GM23338 (cell line): ENCODE data around the gene SAPCD1. TPM values are rescaled to one million over a fixed set of nuclear protein-coding genes. Genes with fewer than 3 reads are reported as not detected.

Experiments used
- ATAC-seq: fragments of 200-7000 bp; cut with Tn5 transposase; 3 replicates; pipeline ENCODE4 v1.9.1; 2020
- DNase-seq: peaks from one replicate; pipeline ENCODE4 v3.0.0-alpha.2; 2015; ENCODE audit warnings: low spot score
- H2AFZ ChIP-seq: fragments of 200-600 bp; sonication (generic); 2 replicates; pipeline ENCODE4 v1.8.0; 2016; ENCODE audit warnings: antibody characterized with exemption, mild to moderate bottlenecking, moderate library complexity
- H3F3A ChIP-seq: fragments of 200-600 bp; sonication (generic); replicated peaks from 2 replicates; pipeline ENCODE4 v1.8.0; 2017; ENCODE audit warnings: antibody characterized with exemption, mixed run types, low read depth
- H3K27ac ChIP-seq: fragments of 200-600 bp; sonication (generic); 2 replicates; pipeline ENCODE4 v1.6.1; 2016; ENCODE audit warnings: low read depth
- H3K27me3 ChIP-seq: fragments of 200-600 bp; sonication (generic); 2 replicates; pipeline ENCODE4 v1.8.0; 2016; ENCODE audit warnings: mild to moderate bottlenecking, mixed run types, moderate library complexity; ENCODE audit not compliant: insufficient read depth
- H3K36me3 ChIP-seq: fragments of 200-600 bp; sonication (generic); 2 replicates; pipeline ENCODE4 v1.8.0; 2016; ENCODE audit warnings: mild to moderate bottlenecking; ENCODE audit not compliant: insufficient read depth
- H3K4me1 ChIP-seq: fragments of 200-600 bp; sonication (generic); 2 replicates; pipeline ENCODE4 v1.8.0; 2016; ENCODE audit warnings: mild to moderate bottlenecking, moderate library complexity; ENCODE audit not compliant: insufficient read depth
- H3K4me2 ChIP-seq: fragments of 200-600 bp; sonication (generic); 2 replicates; pipeline ENCODE4 v1.7.1; 2017; ENCODE audit warnings: mixed run types
- H3K4me3 ChIP-seq: fragments of 200-600 bp; sonication (generic); 2 replicates; pipeline ENCODE4 v1.6.1; 2016; ENCODE audit warnings: mixed run types
- H3K79me2 ChIP-seq: fragments of 200-600 bp; sonication (generic); replicated peaks from 2 replicates; pipeline ENCODE4 v1.8.0; 2017; ENCODE audit warnings: mild to moderate bottlenecking; ENCODE audit not compliant: insufficient read depth
- H3K9me2 ChIP-seq: fragments of 200-600 bp; sonication (generic); 2 replicates; pipeline ENCODE4 v1.8.0; 2017; ENCODE audit not compliant: insufficient read depth
- H4K20me1 ChIP-seq: fragments of 200-600 bp; sonication (generic); replicated peaks from 2 replicates; pipeline ENCODE4 v1.8.0; 2017; ENCODE audit warnings: mild to moderate bottlenecking; ENCODE audit not compliant: insufficient read depth
- H3K27ac Mint-ChIP-seq: 2 replicates; pipeline ENCODE4 v1.8.0; 2020; ENCODE audit warnings: inconsistent platforms, mild to moderate bottlenecking, moderate library complexity, mixed read lengths
- H3K27me3 Mint-ChIP-seq: 3 replicates; pipeline ENCODE4 v1.8.0; 2022; ENCODE audit warnings: low read depth, mild to moderate bottlenecking, moderate library complexity, mixed read lengths, inconsistent platforms; ENCODE audit not compliant: insufficient read depth, poor library complexity
- H3K36me3 Mint-ChIP-seq: 3 replicates; pipeline ENCODE4 v1.8.0; 2021; ENCODE audit warnings: low read depth, mild to moderate bottlenecking, inconsistent platforms, moderate library complexity, mixed read lengths
- H3K4me1 Mint-ChIP-seq: 3 replicates; pipeline ENCODE4 v1.8.0; 2020; ENCODE audit warnings: mild to moderate bottlenecking, inconsistent platforms, mixed read lengths
- H3K4me3 Mint-ChIP-seq: 3 replicates; pipeline ENCODE4 v1.8.0; 2021; ENCODE audit warnings: moderate library complexity, mild to moderate bottlenecking, inconsistent platforms, mixed read lengths
- H3K9me3 Mint-ChIP-seq: 3 replicates; pipeline ENCODE4 v1.8.0; 2020; ENCODE audit warnings: moderate library complexity, mild to moderate bottlenecking, inconsistent platforms, mixed read lengths
- CREB1 ChIP-seq: fragments of 250-450 bp; sonication (Bioruptor Pico); IDR thresholded peaks from 2 replicates; pipeline ENCODE4 v1.5.0; 2020; ENCODE audit warnings: low read depth, mild to moderate bottlenecking, moderate library complexity
- CTCF ChIP-seq, 2 experiments: fragments of 200-600 bp in 1 of 2; sonication (generic) in 1 of 2; conservative IDR thresholded peaks; 2 replicates each; pipeline versions ENCODE4 v1.5.1 to v1.6.1; 2016 to 2017; ENCODE audit warnings: antibody characterized with exemption in 2 of 2, low read depth in 2 of 2, mild to moderate bottlenecking in 2 of 2, moderate library complexity in 1 of 2
- ETS1 ChIP-seq: IDR thresholded peaks from 2 replicates; pipeline ENCODE4 v1.6.1; 2016; ENCODE audit warnings: antibody characterized with exemption
- EZH2 ChIP-seq: fragments of 200-600 bp; sonication (generic); IDR thresholded peaks from one replicate; pipeline ENCODE4 v1.8.0; 2017; ENCODE audit warnings: antibody characterized with exemption, mild to moderate bottlenecking, low read depth; ENCODE audit not compliant: unreplicated experiment
- EZH2phosphoT487 ChIP-seq: fragments of 200-600 bp; sonication (generic); IDR thresholded peaks from one replicate; pipeline ENCODE4 v1.8.1; 2018; ENCODE audit warnings: antibody characterized with exemption; ENCODE audit not compliant: unreplicated experiment
- JUNB ChIP-seq: IDR thresholded peaks from one replicate; pipeline ENCODE4 v1.6.1; 2016; ENCODE audit warnings: antibody characterized with exemption; ENCODE audit not compliant: unreplicated experiment
- NANOG ChIP-seq: IDR thresholded peaks from 2 replicates; pipeline ENCODE4 v1.6.1; 2016; ENCODE audit warnings: antibody characterized with exemption, borderline replicate concordance
- POLR2AphosphoS5 ChIP-seq: IDR thresholded peaks from 2 replicates; pipeline ENCODE4 v1.6.1; 2016; ENCODE audit warnings: antibody characterized with exemption, low read depth
- REST ChIP-seq: IDR thresholded peaks from one replicate; pipeline ENCODE4 v1.6.1; 2018; ENCODE audit warnings: antibody characterized with exemption; ENCODE audit not compliant: unreplicated experiment
- STAT1 ChIP-seq: IDR thresholded peaks from one replicate; pipeline ENCODE4 v1.6.1; 2016; ENCODE audit warnings: antibody characterized with exemption; ENCODE audit not compliant: unreplicated experiment
- ZNF114 ChIP-seq: fragments of 250-450 bp; sonication (Bioruptor Pico); IDR thresholded peaks from 2 replicates; pipeline ENCODE4 v1.5.0; 2020; ENCODE audit warnings: mild to moderate bottlenecking, moderate library complexity
- ZNF331 ChIP-seq: fragments of 250-450 bp; sonication (Bioruptor Pico); IDR thresholded peaks from 2 replicates; pipeline ENCODE4 v1.5.0; 2020; ENCODE audit warnings: low read depth, mild to moderate bottlenecking, moderate library complexity
- ZNF462 ChIP-seq: fragments of 250-450 bp; sonication (Bioruptor Pico); IDR thresholded peaks from 2 replicates; pipeline ENCODE4 v1.5.0; 2020; ENCODE audit warnings: mild to moderate bottlenecking, moderate library complexity
- polyA plus RNA-seq: library from polyadenylated mRNA; unstranded; fragments of >200 nt; fragmentation: Nextera tagmentation; extraction: Ambion mirVana; gene quantifications from 2 replicates; pipeline ENCODE4 v1.2.1, GENCODE V29; 2016
- total RNA-seq: library from RNA; depleted of rRNA; stranded (reverse); fragments of >200 nt; shearing (Covaris generic); gene quantifications from 2 replicates; pipeline ENCODE4 v1.2.3, GENCODE V29; 2014

Gene SAPCD1
- total and polyA plus RNA-seq, 2 experiments from 2014 or later, result 3.9 to 5.0 TPM

GRCh38 chr6:31760790-31761189 is 1.7 kb upstream of the SAPCD1 start:
- Mint-ChIP-seq H3K4me3 (no peak overlapping the region; the same call in 2 of the 3 replicates), H3K36me3 (peaks cover 22% of the 10 kb centered on the region)
- no peak for TF ChIP-seq EZH2phosphoT487
- no peak for TF ChIP-seq POLR2AphosphoS5
- no peak for TF ChIP-seq REST
- TF ChIP-seq ZNF114, result no peak
- no peak for TF ChIP-seq NANOG
- no peak for TF ChIP-seq ZNF462 (CRISPR knock-in tag)
- no peak for TF ChIP-seq JUNB
- TF ChIP-seq STAT1, result no peak
- TF ChIP-seq ZNF331 (CRISPR knock-in tag), result no peak
- TF ChIP-seq EZH2, result no peak
- TF ChIP-seq CTCF (conservative IDR thresholded peaks at IDR 0.05; ENCODE audit: low read depth in 2 of 2), result no peak
- no peak for TF ChIP-seq CREB1
- no peak for TF ChIP-seq ETS1

More at GRCh38 chr6:31760790-31761189, 1.7 kb upstream of the SAPCD1 start:
- no peak for DNase-seq
- H2AFZ ChIP-seq, result no peak overlapping the region
- H3K9me3 Mint-ChIP-seq, result no peaks in the 10 kb centered on the region; the same call in 2 of the 3 replicates
- no peaks in the 10 kb centered on the region for H3K79me2 ChIP-seq
- H3K36me3 ChIP-seq, result no peaks in the 10 kb centered on the region
- ATAC-seq, result no peak
- 0 out of 2 replicates have a peak, but pooled peaks cover 2% of the 10 kb centered on the region for H3F3A ChIP-seq
- peaks cover 3% of the 10 kb centered on the region for H3K27me3 Mint-ChIP-seq
- 0 out of 2 replicates have a peak, but pooled peaks cover under 1% of the 10 kb centered on the region for H4K20me1 ChIP-seq
- H3K4me2 ChIP-seq, result no peak overlapping the region
- no peaks in the 10 kb centered on the region for H3K27me3 ChIP-seq
- H3K4me1 ChIP-seq, result peaks cover 4% of the 10 kb centered on the region; the same call in 1 of the 2 replicates
- H3K4me3 ChIP-seq, result no peak overlapping the region
- no peaks in the 10 kb centered on the region for H3K9me2 ChIP-seq
- peaks cover 17% of the 10 kb centered on the region for H3K4me1 Mint-ChIP-seq
- H3K27ac Mint-ChIP-seq, result no peak overlapping the region
- H3K27ac ChIP-seq, result no peak overlapping the region
